ENCODE measurements around the gene GLYR1. TPM values are rescaled to one million over a fixed set of nuclear protein-coding genes. Genes with fewer than 3 reads are reported as not detected.

The GLYR1 gene
- total and polyA plus RNA-seq, 3 experiments from 2014 or later: 40.2 to 110 (median 104) TPM

GRCh38 chr16:4873091-4873490 lies 26.0 kb upstream of the GLYR1 start:
- no peak for DNase-seq
- ChIA-PET CTCF (no interaction called here), POLR2A (no interaction called here)
- Mint-ChIP-seq H3K27ac (peak overlapping the region in 3 of 8 donors; percentile 2 to 66 (median 29)), H3K9me3 (no peaks in the 10 kb centered on the region), H3K4me1 (peaks cover 4 to 6% (median 4%) of the 10 kb centered on the region in 3 donors), H3K36me3 (peaks cover 0 to 92% (median 39%) of the 10 kb centered on the region in 3 donors), H3K27me3 (peaks cover 0 to 1% of the 10 kb centered on the region in 2 donors), H3K4me3 (no peak overlapping the region)
- Histone ChIP-seq H3K4me3 (ENCODE audit: low read length) (no peak overlapping the region), H3K36me3 (ENCODE audit: insufficient read depth, low read length) (peaks cover 58% of the 10 kb centered on the region), H3K9me3 (ENCODE audit: low read length) (no peaks in the 10 kb centered on the region), H3K27me3 (ENCODE audit: insufficient read depth, low read length, poor library complexity, severe bottlenecking) (no peaks in the 10 kb centered on the region), H3K4me1 (ENCODE audit: insufficient read depth, low read length) (no peaks in the 10 kb centered on the region), H3K27ac (ENCODE audit: low read depth, low read length) (no peak overlapping the region)

DNA sequence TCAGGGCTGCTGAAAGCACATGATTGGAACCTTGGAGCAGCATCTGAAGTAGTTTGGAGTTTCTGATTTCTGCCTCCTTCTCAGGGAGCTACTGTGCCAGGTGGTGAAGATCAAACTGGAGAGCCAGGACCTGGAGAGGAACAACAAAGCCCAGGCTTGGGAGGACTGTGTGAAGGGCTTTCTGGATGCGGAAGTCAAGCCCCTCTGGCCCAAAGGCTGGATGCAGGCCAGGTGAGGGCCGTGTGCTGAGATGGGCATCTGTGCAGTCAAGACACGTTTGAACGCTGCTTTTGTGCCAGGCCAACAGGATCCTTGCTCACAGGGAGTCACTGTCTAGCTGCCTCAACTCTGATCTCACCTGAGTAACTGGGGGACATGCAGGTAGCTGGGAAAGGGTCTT lies 24.0 kb upstream of the GLYR1 start:
- H3K4me3 Mint-ChIP-seq: no peak overlapping the region
- Histone ChIP-seq H3K27ac (ENCODE audit: low read depth, low read length) (no peak overlapping the region), H3K27me3 (ENCODE audit: insufficient read depth, low read length, poor library complexity, severe bottlenecking) (no peaks in the 10 kb centered on the region), H3K4me3 (ENCODE audit: low read length) (no peak overlapping the region), H3K9me3 (ENCODE audit: low read length) (no peaks in the 10 kb centered on the region), H3K4me1 (ENCODE audit: insufficient read depth, low read length) (no peaks in the 10 kb centered on the region), H3K36me3 (ENCODE audit: insufficient read depth, low read length) (peaks cover 42% of the 10 kb centered on the region)
- peaks cover 0 to 84% (median 39%) of the 10 kb centered on the region in 3 donors for H3K36me3 Mint-ChIP-seq
- DNase-seq: no peak
- H3K27me3 Mint-ChIP-seq: peaks cover 0 to 1% of the 10 kb centered on the region in 2 donors
- POLR2A ChIA-PET: interaction anchor here (0.7 kb wide), 1 partner anchor 521 kb away, joined by 4 read pairs; no protein-coding TSS in a partner anchor
- H3K4me1 Mint-ChIP-seq: peaks cover 15 to 19% (median 16%) of the 10 kb centered on the region in 3 donors
- H3K9me3 Mint-ChIP-seq: no peaks in the 10 kb centered on the region
- CTCF ChIA-PET: no interaction called here
- peak overlapping the region in 1 of 8 donors; percentile 18 for H3K27ac Mint-ChIP-seq

GRCh38 chr16:4870138-4870671 lies 23.1 kb upstream of the GLYR1 start:
- H3K4me1 Mint-ChIP-seq: peaks cover 18 to 19% (median 18%) of the 10 kb centered on the region in 3 donors
- POLR2A ChIA-PET: no interaction called here
- H3K4me3 Mint-ChIP-seq: no peak overlapping the region
- Histone ChIP-seq H3K4me1 (ENCODE audit: insufficient read depth, low read length) (no peaks in the 10 kb centered on the region), H3K9me3 (ENCODE audit: low read length) (no peaks in the 10 kb centered on the region), H3K27me3 (ENCODE audit: insufficient read depth, low read length, poor library complexity, severe bottlenecking) (no peaks in the 10 kb centered on the region), H3K4me3 (ENCODE audit: low read length) (no peak overlapping the region), H3K27ac (ENCODE audit: low read depth, low read length) (no peak overlapping the region), H3K36me3 (ENCODE audit: insufficient read depth, low read length) (peaks cover 42% of the 10 kb centered on the region)
- no peak overlapping the region for H3K27ac Mint-ChIP-seq
- peaks cover 0 to 80% (median 35%) of the 10 kb centered on the region in 3 donors for H3K36me3 Mint-ChIP-seq
- peaks cover 0 to 1% of the 10 kb centered on the region in 2 donors for H3K27me3 Mint-ChIP-seq
- CTCF ChIA-PET: no interaction called here
- DNase-seq: no peak
- no peaks in the 10 kb centered on the region for H3K9me3 Mint-ChIP-seq

GRCh38 chr16:4869147-4869805 lies 22.2 kb upstream of the GLYR1 start:
- Histone ChIP-seq H3K27ac (ENCODE audit: low read depth, low read length) (no peak overlapping the region), H3K27me3 (ENCODE audit: insufficient read depth, low read length, poor library complexity, severe bottlenecking) (no peaks in the 10 kb centered on the region), H3K9me3 (ENCODE audit: low read length) (no peaks in the 10 kb centered on the region), H3K4me3 (ENCODE audit: low read length) (no peak overlapping the region), H3K4me1 (ENCODE audit: insufficient read depth, low read length) (no peaks in the 10 kb centered on the region), H3K36me3 (ENCODE audit: insufficient read depth, low read length) (peaks cover 36% of the 10 kb centered on the region)
- H3K36me3 Mint-ChIP-seq: peaks cover 0 to 78% (median 31%) of the 10 kb centered on the region in 3 donors
- no peaks in the 10 kb centered on the region for H3K9me3 Mint-ChIP-seq
- no peak overlapping the region for H3K4me3 Mint-ChIP-seq
- peaks cover 25 to 28% (median 27%) of the 10 kb centered on the region in 3 donors for H3K4me1 Mint-ChIP-seq
- ChIA-PET POLR2A (no interaction called here), CTCF (no interaction called here)
- DNase-seq: no peak
- H3K27ac Mint-ChIP-seq: peak overlapping the region in 2 of 8 donors; percentile 0 to 21
- peaks cover 0 to 1% of the 10 kb centered on the region in 2 donors for H3K27me3 Mint-ChIP-seq

DNA sequence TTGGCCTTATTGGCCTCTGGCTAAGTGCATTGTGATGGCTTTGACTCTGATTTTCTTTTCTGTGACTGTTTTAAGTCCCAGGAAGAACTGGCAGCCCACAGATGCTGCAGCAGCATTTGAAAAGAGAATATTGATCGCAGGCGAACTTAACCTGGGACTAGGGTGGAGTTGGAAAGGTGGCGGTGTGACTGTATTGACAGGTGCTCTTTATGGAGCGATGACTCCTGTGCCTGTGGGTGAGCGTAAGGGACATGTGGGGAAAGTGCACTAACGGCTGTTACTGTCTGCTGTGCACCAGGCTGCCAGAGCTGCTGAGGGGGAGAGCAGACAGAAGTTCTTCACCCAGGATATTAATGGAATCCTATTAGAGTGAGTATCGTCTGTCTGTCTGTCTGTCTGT lies 21.4 kb upstream of the GLYR1 start:
- Mint-ChIP-seq H3K4me1 (peaks cover 27 to 34% (median 34%) of the 10 kb centered on the region in 3 donors), H3K36me3 (peaks cover 0 to 77% (median 34%) of the 10 kb centered on the region in 3 donors), H3K9me3 (no peaks in the 10 kb centered on the region), H3K4me3 (no peak overlapping the region), H3K27ac (peak overlapping the region in 3 of 8 donors; percentile 6 to 18 (median 8)), H3K27me3 (peaks cover 0 to 1% of the 10 kb centered on the region in 2 donors)
- POLR2A ChIA-PET: no interaction called here
- Histone ChIP-seq H3K9me3 (ENCODE audit: low read length) (no peaks in the 10 kb centered on the region), H3K36me3 (ENCODE audit: insufficient read depth, low read length) (peaks cover 37% of the 10 kb centered on the region), H3K27me3 (ENCODE audit: insufficient read depth, low read length, poor library complexity, severe bottlenecking) (no peaks in the 10 kb centered on the region), H3K4me1 (ENCODE audit: insufficient read depth, low read length) (no peaks in the 10 kb centered on the region), H3K4me3 (ENCODE audit: low read length) (no peak overlapping the region), H3K27ac (ENCODE audit: low read depth, low read length) (no peak overlapping the region)
- DNase-seq: no peak
- CTCF ChIA-PET: no interaction called here

DNA sequence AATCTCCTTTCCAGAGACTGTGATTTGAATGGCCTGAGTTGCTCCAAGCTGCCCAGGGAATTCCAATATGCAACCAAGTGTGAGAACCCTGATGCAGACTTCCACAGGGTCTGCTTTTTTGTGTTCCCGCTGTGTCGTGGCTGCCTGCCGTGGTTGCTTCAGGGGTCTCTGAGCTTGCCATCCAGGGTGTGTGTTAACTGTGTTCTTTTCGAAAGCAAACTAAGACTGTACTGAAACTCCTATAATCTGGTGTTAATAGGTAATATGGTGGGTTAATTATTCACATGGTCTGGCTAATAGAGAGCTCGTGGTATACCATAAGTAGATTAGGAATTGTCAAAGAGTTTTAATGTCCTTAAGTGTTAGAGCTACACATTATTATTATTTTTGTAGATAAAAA lies 20.9 kb upstream of the GLYR1 start:
- Mint-ChIP-seq H3K4me3 (no peak overlapping the region), H3K4me1 (peaks cover 33 to 39% (median 39%) of the 10 kb centered on the region in 3 donors), H3K27ac (peak overlapping the region in 2 of 8 donors; percentile 29 to 68), H3K27me3 (peaks cover 0 to 1% of the 10 kb centered on the region in 2 donors), H3K36me3 (peaks cover 0 to 77% (median 32%) of the 10 kb centered on the region in 3 donors), H3K9me3 (no peaks in the 10 kb centered on the region)
- Histone ChIP-seq H3K27ac (ENCODE audit: low read depth, low read length) (no peak overlapping the region), H3K4me3 (ENCODE audit: low read length) (no peak overlapping the region), H3K4me1 (ENCODE audit: insufficient read depth, low read length) (no peaks in the 10 kb centered on the region), H3K36me3 (ENCODE audit: insufficient read depth, low read length) (peaks cover 33% of the 10 kb centered on the region), H3K9me3 (ENCODE audit: low read length) (no peaks in the 10 kb centered on the region), H3K27me3 (ENCODE audit: insufficient read depth, low read length, poor library complexity, severe bottlenecking) (no peaks in the 10 kb centered on the region)
- ChIA-PET POLR2A (no interaction called here), CTCF (no interaction called here)
- DNase-seq: no peak

- H3K27ac Mint-ChIP-seq: peak overlapping the region in 3 of 8 donors; percentile 44 to 68 (median 48)
- ChIA-PET CTCF (no interaction called here), POLR2A (no interaction called here)
- Histone ChIP-seq H3K27me3 (ENCODE audit: insufficient read depth, low read length, poor library complexity, severe bottlenecking) (no peaks in the 10 kb centered on the region), H3K9me3 (ENCODE audit: low read length) (no peaks in the 10 kb centered on the region), H3K4me1 (ENCODE audit: insufficient read depth, low read length) (no peaks in the 10 kb centered on the region), H3K4me3 (ENCODE audit: low read length) (no peak overlapping the region), H3K36me3 (ENCODE audit: insufficient read depth, low read length) (peaks cover 29% of the 10 kb centered on the region), H3K27ac (ENCODE audit: low read depth, low read length) (no peak overlapping the region)
- peaks cover 0 to 1% of the 10 kb centered on the region in 2 donors for H3K27me3 Mint-ChIP-seq
- no peak for DNase-seq
- H3K36me3 Mint-ChIP-seq: peaks cover 0 to 79% (median 29%) of the 10 kb centered on the region in 3 donors
- H3K4me3 Mint-ChIP-seq: no peak overlapping the region
- H3K4me1 Mint-ChIP-seq: peaks cover 39 to 52% (median 49%) of the 10 kb centered on the region in 3 donors
- no peaks in the 10 kb centered on the region for H3K9me3 Mint-ChIP-seq
These were observed 19.5 kb upstream of the GLYR1 start for GRCh38 chr16:4866586-4866985.

DNA sequence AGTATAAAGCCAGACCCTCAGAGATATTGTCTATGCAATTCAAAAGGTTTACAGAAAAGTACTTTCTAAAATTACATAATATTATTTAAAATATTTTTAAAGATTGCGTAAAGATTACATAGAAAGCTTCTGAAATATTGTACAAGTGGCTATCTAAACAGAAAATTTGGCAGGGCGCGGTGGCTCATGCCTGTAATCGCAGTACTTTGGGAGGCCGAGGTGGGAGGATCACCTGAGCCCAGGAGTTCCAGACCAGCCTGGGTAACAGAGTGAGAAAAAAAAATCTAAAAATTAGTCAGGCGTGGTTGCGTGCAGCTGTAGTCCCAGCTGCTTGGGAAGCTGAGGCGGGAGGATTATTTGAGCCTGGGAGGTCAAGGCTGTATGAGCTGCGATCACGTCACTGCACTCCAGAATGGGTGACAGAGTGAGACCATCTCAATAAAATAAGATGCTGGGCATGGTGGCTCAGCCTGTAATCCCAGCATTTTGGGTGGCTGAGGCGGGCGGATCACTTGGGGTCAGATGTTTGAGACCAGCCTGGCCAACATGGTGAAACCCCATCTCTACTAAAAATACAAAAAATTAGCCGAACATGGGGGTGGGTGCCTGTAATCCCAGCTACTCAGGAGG lies 18.3 kb upstream of the GLYR1 start:
- DNase-seq: no peak
- H3K9me3 Mint-ChIP-seq: no peaks in the 10 kb centered on the region
- H3K4me3 ChIP-seq (ENCODE audit: low read length): no peak overlapping the region
- peaks cover 31% of the 10 kb centered on the region for H3K36me3 ChIP-seq (ENCODE audit: insufficient read depth, low read length)
- H3K27ac ChIP-seq (ENCODE audit: low read depth, low read length): no peak overlapping the region
- no peaks in the 10 kb centered on the region for H3K4me1 ChIP-seq (ENCODE audit: insufficient read depth, low read length)
- H3K27ac Mint-ChIP-seq: no peak overlapping the region
- H3K27me3 Mint-ChIP-seq: no peaks in the 10 kb centered on the region
- H3K4me1 Mint-ChIP-seq: peaks cover 39 to 52% (median 44%) of the 10 kb centered on the region in 3 donors
- CTCF ChIA-PET: interaction anchor here (1.1 kb wide), 1 partner anchor 91 kb away, joined by 3 read pairs; no protein-coding TSS in a partner anchor
- POLR2A ChIA-PET: interaction anchor here (0.5 kb wide), 1 partner anchor 8 kb away, joined by 5 read pairs; no protein-coding TSS in a partner anchor
- no peak overlapping the region for H3K4me3 Mint-ChIP-seq
- H3K36me3 Mint-ChIP-seq: peaks cover 0 to 79% (median 27%) of the 10 kb centered on the region in 3 donors
- H3K9me3 ChIP-seq (ENCODE audit: low read length): no peaks in the 10 kb centered on the region
- H3K27me3 ChIP-seq (ENCODE audit: insufficient read depth, low read length, poor library complexity, severe bottlenecking): no peaks in the 10 kb centered on the region
